Endodermal cell (in vitro differentiated cells): ENCODE measurements around the gene CP. TPM values are rescaled to one million over a fixed set of nuclear protein-coding genes. Genes with fewer than 3 reads are reported as not detected.

Experiments
- DNase-seq: peaks from one replicate; pipeline ENCODE4 v3.0.0-alpha.2; 2017
- H3K27ac ChIP-seq: 2 replicates; pipeline ENCODE4 v1.5.1; 2013; ENCODE audit warnings: mild to moderate bottlenecking, low read depth, low read length, moderate library complexity
- H3K27me3 ChIP-seq: 2 replicates; pipeline ENCODE4 v1.6.1; 2013; ENCODE audit warnings: mild to moderate bottlenecking, low read length, moderate library complexity; ENCODE audit not compliant: insufficient read depth, control insufficient read depth, poor library complexity, severe bottlenecking
- H3K36me3 ChIP-seq: 2 replicates; pipeline ENCODE4 v1.7.0; 2013; ENCODE audit warnings: mild to moderate bottlenecking, low read length, moderate library complexity; ENCODE audit not compliant: control insufficient read depth, insufficient read depth
- H3K4me1 ChIP-seq: one replicate; pipeline ENCODE4 v1.7.0; 2013; ENCODE audit warnings: low read length; ENCODE audit not compliant: control insufficient read depth, insufficient read depth
- H3K4me3 ChIP-seq: 2 replicates; pipeline ENCODE4 v1.5.1; 2013; ENCODE audit warnings: mild to moderate bottlenecking, low read length, moderate library complexity
- H3K9ac ChIP-seq: 2 replicates; pipeline ENCODE4 v1.6.1; 2013; ENCODE audit warnings: mild to moderate bottlenecking, low read length, moderate library complexity; ENCODE audit not compliant: poor library complexity, severe bottlenecking; ENCODE audit errors: extremely low read depth
- H3K9me3 ChIP-seq: 2 replicates; pipeline ENCODE4 v1.6.1; 2013; ENCODE audit warnings: mild to moderate bottlenecking, low read length, moderate library complexity; ENCODE audit not compliant: control insufficient read depth
- H3K27ac Mint-ChIP-seq: 2 replicates; pipeline ENCODE4 v1.8.0; 2020; ENCODE audit warnings: mixed read lengths
- H3K27me3 Mint-ChIP-seq: 2 replicates; pipeline ENCODE4 v1.8.0; 2021; ENCODE audit warnings: mild to moderate bottlenecking, mixed read lengths; ENCODE audit not compliant: insufficient read depth
- H3K36me3 Mint-ChIP-seq: 2 replicates; pipeline ENCODE4 v1.8.0; 2020; ENCODE audit warnings: low read depth, mixed read lengths
- H3K4me1 Mint-ChIP-seq: 2 replicates; pipeline ENCODE4 v1.8.0; 2020; ENCODE audit warnings: mixed read lengths
- H3K4me3 Mint-ChIP-seq: 2 replicates; pipeline ENCODE4 v1.8.0; 2020; ENCODE audit warnings: mild to moderate bottlenecking, moderate library complexity, mixed read lengths
- H3K9me3 Mint-ChIP-seq: 2 replicates; pipeline ENCODE4 v1.8.0; 2020; ENCODE audit warnings: mild to moderate bottlenecking, mixed read lengths
- CTCF ChIP-seq: fragments of 200-600 bp; sonication (generic); conservative IDR thresholded peaks from 2 replicates; pipeline ENCODE4 v1.5.0; 2021; ENCODE audit warnings: antibody characterized with exemption, mild to moderate bottlenecking
- WGBS, 2 experiments: methylation state at CpG; one replicate each; pipeline versions ENCODE4 v1.1.5 to v1.1.7; 2013; ENCODE audit warnings: missing lambda C conversion rate in 2 of 2, mixed read lengths in 1 of 2; ENCODE audit not compliant: insufficient coverage in 1 of 2, insufficient read length in 1 of 2; 5-methylcytosine and 5-hydroxymethylcytosine counted together
- total RNA-seq, 2 donors: library from RNA; stranded (reverse); fragmentation: NEBNext Ultra II Directional in 1 of 2; extraction: Animal tissue kit (Norgen Biotek cat#: 25700) in 1 of 2; gene quantifications; 2 replicates in 1 of 2; 3 replicates in 1 of 2; pipeline ENCODE4 v1.2.1, GENCODE V29; 2021

Gene CP
- total RNA-seq, 2 donors from 2014 or later: 0.53 to 0.86 TPM

- H3K27me3 ChIP-seq: no peaks in the 10 kb centered on the region
- no peaks in the 10 kb centered on the region for H3K9me3 ChIP-seq
- Mint-ChIP-seq H3K27me3 (no peaks in the 10 kb centered on the region), H3K4me3 (no peak overlapping the region), H3K27ac (no peak overlapping the region), H3K4me1 (peaks cover 3% of the 10 kb centered on the region), H3K9me3 (no peaks in the 10 kb centered on the region), H3K36me3 (no peaks in the 10 kb centered on the region)
- H3K4me1 ChIP-seq: no peaks in the 10 kb centered on the region
- 93 to 100% methylated on average over 4 of the region's 4 CpGs for WGBS, 2 experiments
- H3K27ac ChIP-seq: no peak overlapping the region
- H3K9ac ChIP-seq: no peak overlapping the region
- no peak for DNase-seq
- no peak overlapping the region for H3K4me3 ChIP-seq
- TF ChIP-seq CTCF: no peak
- H3K36me3 ChIP-seq: no peaks in the 10 kb centered on the region
Observed at GRCh38 chr3:149258714-149259113, 37.1 kb upstream of the CP start.

GRCh38 chr3:149258298-149258697, 36.7 kb upstream of the CP start:
- no peaks in the 10 kb centered on the region for H3K9me3 ChIP-seq
- no peak for DNase-seq
- H3K36me3 Mint-ChIP-seq: no peaks in the 10 kb centered on the region
- no peaks in the 10 kb centered on the region for H3K36me3 ChIP-seq
- H3K27ac Mint-ChIP-seq: no peak overlapping the region
- no peaks in the 10 kb centered on the region for H3K9me3 Mint-ChIP-seq
- no peaks in the 10 kb centered on the region for H3K4me1 ChIP-seq
- no peak overlapping the region for H3K4me3 ChIP-seq
- H3K9ac ChIP-seq: no peak overlapping the region
- H3K27me3 ChIP-seq: no peaks in the 10 kb centered on the region
- no peak overlapping the region for H3K4me3 Mint-ChIP-seq
- H3K4me1 Mint-ChIP-seq: peaks cover 3% of the 10 kb centered on the region
- H3K27ac ChIP-seq: no peak overlapping the region
- no peak for TF ChIP-seq CTCF
- 94% methylated on average over 3 of the region's 3 CpGs; no CpG with 5 or more reads in 1 of the 2 experiments for WGBS, 2 experiments
- H3K27me3 Mint-ChIP-seq: no peaks in the 10 kb centered on the region

DNA sequence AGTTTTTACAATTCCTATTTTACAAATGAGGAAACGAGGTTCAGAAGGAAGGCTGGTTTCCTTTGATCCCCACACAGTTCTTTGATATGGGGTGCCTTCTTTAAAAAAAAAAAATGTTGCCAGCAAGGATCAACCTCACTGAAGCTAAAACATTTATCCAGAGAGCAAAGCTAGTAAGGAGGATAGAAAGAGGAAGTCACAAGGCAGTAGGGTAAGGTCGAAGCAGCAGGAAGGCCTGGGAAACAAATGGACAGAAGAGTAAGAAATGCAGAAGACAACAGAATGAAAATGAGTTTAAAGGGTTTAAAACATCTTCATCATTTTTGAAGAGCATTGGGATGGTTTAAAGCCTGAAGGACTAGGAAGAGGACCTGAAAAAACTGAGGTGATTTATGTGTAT, 30.6 kb upstream of the CP start:
- no peaks in the 10 kb centered on the region for H3K36me3 ChIP-seq
- H3K27ac ChIP-seq: no peak overlapping the region
- H3K27me3 ChIP-seq: no peaks in the 10 kb centered on the region
- Mint-ChIP-seq H3K4me1 (peaks cover 14% of the 10 kb centered on the region), H3K4me3 (no peak overlapping the region), H3K36me3 (no peaks in the 10 kb centered on the region), H3K9me3 (peaks cover 2% of the 10 kb centered on the region), H3K27me3 (no peaks in the 10 kb centered on the region), H3K27ac (no peak overlapping the region)
- no peaks in the 10 kb centered on the region for H3K9me3 ChIP-seq
- no peak overlapping the region for H3K4me3 ChIP-seq
- no peak for DNase-seq
- WGBS, 2 experiments: 88 to 100% methylated on average over 1 to 2 of the region's 2 CpGs
- no peak for TF ChIP-seq CTCF
- no peak overlapping the region for H3K9ac ChIP-seq
- H3K4me1 ChIP-seq: peaks cover 11% of the 10 kb centered on the region
